Measurements from ENCODE around the gene SDC4. TPM values are rescaled to one million over a fixed set of nuclear protein-coding genes. Genes with fewer than 3 reads are reported as not detected.

SDC4 gene
- total and polyA plus RNA-seq, 5 donors, result 57.5 to 125 (median 62.3) TPM

GRCh38 chr20:45341939-45342854 lies 6.0 kb downstream of the SDC4 start:
- peak; percentile 62 to 84 (median 81) for DNase-seq
- peak; percentile 71 to 78 for ATAC-seq
- H3K4me1 ChIP-seq (ENCODE audit: control insufficient read depth, insufficient read depth, low read length), result peaks cover 40% of the 10 kb centered on the region
- no peaks in the 10 kb centered on the region for H3K9me3 ChIP-seq (ENCODE audit: control insufficient read depth, low read length)
- WGBS, result 18% methylated on average over 16 of the region's 16 CpGs
- intact Hi-C loops (cut with DNase I), result no loop called here
- H3K27ac ChIP-seq (ENCODE audit: low read length), result peak overlapping the region; percentile 98
- peak overlapping the region; percentile 3 for H3K4me3 ChIP-seq (ENCODE audit: low read length)
- H3K27me3 ChIP-seq (ENCODE audit: control insufficient read depth, insufficient read depth), result no peaks in the 10 kb centered on the region

DNA sequence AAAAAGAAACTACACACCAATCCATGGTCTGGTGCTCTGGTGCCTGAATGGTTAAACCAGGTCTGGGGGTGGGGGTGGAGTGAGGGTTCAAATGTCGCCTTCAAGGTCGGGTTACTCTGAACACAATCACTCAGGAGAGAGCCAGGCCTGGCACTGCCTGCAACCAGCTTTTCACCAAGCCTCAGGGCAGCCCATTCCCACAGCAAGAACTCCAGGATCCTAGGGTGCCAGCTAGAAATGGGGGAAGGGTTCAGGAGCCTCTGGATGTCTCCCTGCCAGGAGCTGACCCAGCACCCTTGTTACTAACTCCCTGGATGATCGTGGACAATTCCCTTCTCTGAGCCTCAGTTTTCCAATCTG lies 6.7 kb downstream of the SDC4 start:
- ATAC-seq (no peak), DNase-seq (no peak)
- Histone ChIP-seq H3K27me3 (ENCODE audit: control insufficient read depth, insufficient read depth) (no peaks in the 10 kb centered on the region), H3K27ac (ENCODE audit: low read length) (peak overlapping the region; percentile 98), H3K4me3 (ENCODE audit: low read length) (peak overlapping the region; percentile 3), H3K9me3 (ENCODE audit: control insufficient read depth, low read length) (no peaks in the 10 kb centered on the region), H3K4me1 (ENCODE audit: control insufficient read depth, insufficient read depth, low read length) (peaks cover 44% of the 10 kb centered on the region)
- 47% methylated on average over 3 of the region's 3 CpGs for WGBS
- intact Hi-C loops (cut with DNase I), result no loop called here

DNA sequence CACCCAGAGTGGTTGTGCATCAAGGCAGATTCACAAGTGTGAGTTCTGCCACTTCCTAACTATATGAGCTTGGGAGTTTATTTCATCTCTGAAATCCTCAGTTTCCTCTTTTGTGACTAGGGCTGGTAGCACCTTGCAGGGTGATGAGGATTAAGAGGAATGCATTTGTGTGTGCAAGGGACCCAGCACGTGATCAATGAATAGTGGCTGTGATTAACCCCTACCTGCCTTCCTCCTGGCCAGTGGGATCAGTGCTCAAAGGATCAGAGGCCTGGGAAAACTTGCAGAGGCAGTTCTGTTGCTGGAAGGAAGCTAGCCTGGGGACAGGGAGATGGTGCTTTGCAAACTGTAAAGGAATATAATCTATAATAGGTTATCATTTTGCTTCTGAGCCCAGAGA lies 7.3 kb downstream of the SDC4 start:
- intact Hi-C loops (cut with DNase I), result no loop called here
- peaks cover 41% of the 10 kb centered on the region for H3K4me1 ChIP-seq (ENCODE audit: control insufficient read depth, insufficient read depth, low read length)

DNA sequence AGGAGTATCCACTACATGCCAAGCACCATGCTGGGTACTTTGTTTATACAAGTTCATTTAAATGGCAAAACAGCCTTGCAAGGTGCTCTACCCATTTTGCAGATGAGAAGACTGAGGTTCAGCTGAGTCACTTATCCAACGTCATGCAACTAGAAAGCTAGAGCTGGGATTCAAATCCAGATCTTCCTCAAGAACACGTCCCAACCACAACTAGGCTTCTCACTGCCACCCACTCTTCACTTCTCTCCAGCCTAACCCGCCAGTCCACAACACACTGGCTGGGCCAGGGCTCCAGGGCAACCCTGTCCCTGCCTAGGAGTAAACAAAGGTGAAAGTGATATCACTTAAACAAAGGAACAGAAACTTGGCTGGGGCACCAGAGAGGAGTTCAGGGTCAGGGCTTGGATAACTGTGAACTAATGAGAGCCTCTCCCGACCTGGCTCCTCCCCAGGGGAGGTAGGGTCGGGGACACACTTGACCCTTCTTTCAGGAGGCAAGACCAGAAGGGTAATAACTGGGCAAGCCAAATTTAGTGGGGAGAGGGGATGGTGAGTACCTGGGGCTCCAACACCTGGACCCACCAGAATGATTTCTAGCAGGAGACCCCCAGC lies 7.9 kb downstream of the SDC4 start:
- Histone ChIP-seq H3K27ac (ENCODE audit: low read length) (peak overlapping the region; percentile 98), H3K4me1 (ENCODE audit: control insufficient read depth, insufficient read depth, low read length) (peaks cover 41% of the 10 kb centered on the region), H3K27me3 (ENCODE audit: control insufficient read depth, insufficient read depth) (no peaks in the 10 kb centered on the region), H3K9me3 (ENCODE audit: control insufficient read depth, low read length) (no peaks in the 10 kb centered on the region), H3K4me3 (ENCODE audit: low read length) (no peak overlapping the region)
- WGBS, result 60% methylated on average over 5 of the region's 5 CpGs
- intact Hi-C loops (cut with DNase I), result no loop called here
- ATAC-seq (no peak), DNase-seq (no peak)

More for the DNA sequence above, 7.3 kb downstream of the SDC4 start:
- Histone ChIP-seq H3K27ac (ENCODE audit: low read length) (peak overlapping the region; percentile 98), H3K4me3 (ENCODE audit: low read length) (no peak overlapping the region), H3K27me3 (ENCODE audit: control insufficient read depth, insufficient read depth) (no peaks in the 10 kb centered on the region), H3K9me3 (ENCODE audit: control insufficient read depth, low read length) (no peaks in the 10 kb centered on the region)
- DNase-seq (no peak), ATAC-seq (no peak)
- 65% methylated on average over 1 of the region's 1 CpG for WGBS

- Histone ChIP-seq H3K9me3 (ENCODE audit: control insufficient read depth, low read length) (no peaks in the 10 kb centered on the region), H3K27me3 (ENCODE audit: control insufficient read depth, insufficient read depth) (no peaks in the 10 kb centered on the region), H3K4me3 (ENCODE audit: low read length) (no peak overlapping the region), H3K27ac (ENCODE audit: low read length) (peak overlapping the region; percentile 49), H3K4me1 (ENCODE audit: control insufficient read depth, insufficient read depth, low read length) (peaks cover 41% of the 10 kb centered on the region)
- intact Hi-C loops (cut with DNase I), result no loop called here
- DNase-seq, result no peak
- WGBS, result 96% methylated on average over 2 of the region's 2 CpGs
- no peak for ATAC-seq
Observed at GRCh38 chr20:45339799-45340198, 8.4 kb downstream of the SDC4 start.

GRCh38 chr20:45339084-45339483 lies 9.1 kb downstream of the SDC4 start:
- 77% methylated on average over 6 of the region's 6 CpGs for WGBS
- intact Hi-C loops (cut with DNase I), result no loop called here

GRCh38 chr20:45338121-45339030 lies 9.8 kb downstream of the SDC4 start:
- H3K9me3 ChIP-seq (ENCODE audit: control insufficient read depth, low read length), result no peaks in the 10 kb centered on the region
- ATAC-seq (no peak), DNase-seq (no peak)
- no peak overlapping the region for H3K4me3 ChIP-seq (ENCODE audit: low read length)
- intact Hi-C loops (cut with DNase I), result no loop called here
- H3K27ac ChIP-seq (ENCODE audit: low read length), result peak overlapping the region; percentile 88
- H3K27me3 ChIP-seq (ENCODE audit: control insufficient read depth, insufficient read depth), result no peaks in the 10 kb centered on the region
- whole genome bisulfite sequencing, result 83% methylated on average over 11 of the region's 11 CpGs
- H3K4me1 ChIP-seq (ENCODE audit: control insufficient read depth, insufficient read depth, low read length), result peaks cover 32% of the 10 kb centered on the region

More at GRCh38 chr20:45339084-45339483, 9.1 kb downstream of the SDC4 start:
- Histone ChIP-seq H3K4me1 (ENCODE audit: control insufficient read depth, insufficient read depth, low read length) (peaks cover 38% of the 10 kb centered on the region), H3K4me3 (ENCODE audit: low read length) (no peak overlapping the region), H3K27ac (ENCODE audit: low read length) (peak overlapping the region; percentile 39), H3K9me3 (ENCODE audit: control insufficient read depth, low read length) (no peaks in the 10 kb centered on the region), H3K27me3 (ENCODE audit: control insufficient read depth, insufficient read depth) (no peaks in the 10 kb centered on the region)
- DNase-seq (no peak), ATAC-seq (no peak)

DNA sequence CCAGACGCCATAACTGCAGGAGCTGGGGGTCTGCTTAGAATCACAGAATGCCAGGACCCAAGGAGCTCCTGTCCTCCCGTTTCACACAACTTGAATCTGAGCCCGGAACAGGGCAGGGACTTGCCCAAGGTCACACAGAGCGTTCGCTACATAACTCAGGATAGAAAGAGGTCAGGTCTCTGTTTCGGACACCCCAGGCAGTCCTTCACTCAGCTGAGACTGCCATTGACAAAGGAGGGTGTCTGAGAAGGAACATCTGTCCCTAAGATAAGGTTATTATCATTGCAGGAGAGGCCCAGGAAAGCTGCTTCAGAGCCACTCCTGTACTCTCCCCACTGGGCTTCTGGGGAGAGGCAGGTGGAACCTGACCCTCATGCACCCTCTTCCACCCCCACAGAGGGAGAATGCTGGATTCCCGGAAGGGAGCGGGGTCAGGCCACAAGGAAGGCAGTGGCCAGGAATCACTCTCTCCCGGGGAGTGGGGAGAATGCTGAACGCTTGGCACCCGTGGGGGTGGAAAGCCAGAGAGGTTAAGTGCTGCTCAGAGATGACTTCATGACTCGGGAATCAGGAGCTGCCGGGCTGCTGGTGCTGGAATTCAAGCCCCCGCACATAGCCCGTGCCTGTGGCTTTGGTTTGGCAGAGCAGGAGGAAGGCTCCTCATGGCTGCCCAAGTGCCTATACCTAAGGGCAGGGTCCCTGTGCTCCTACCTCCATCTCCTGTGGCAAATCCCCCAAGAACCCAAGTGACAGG lies 10.7 kb downstream of the SDC4 start:
- 44% methylated on average over 15 of the region's 15 CpGs for WGBS
- peak overlapping the region; percentile 88 for H3K27ac ChIP-seq (ENCODE audit: low read length)
- no peak overlapping the region for H3K4me3 ChIP-seq (ENCODE audit: low read length)

GRCh38 chr20:45336530-45337366 lies 11.5 kb downstream of the SDC4 start:
- intact Hi-C loops (cut with DNase I), result no loop called here
- H3K4me3 ChIP-seq (ENCODE audit: low read length), result no peak overlapping the region
- no peaks in the 10 kb centered on the region for H3K27me3 ChIP-seq (ENCODE audit: control insufficient read depth, insufficient read depth)
- 61% methylated on average over 11 of the region's 11 CpGs for WGBS
- H3K9me3 ChIP-seq (ENCODE audit: control insufficient read depth, low read length), result no peaks in the 10 kb centered on the region
- peaks cover 25% of the 10 kb centered on the region for H3K4me1 ChIP-seq (ENCODE audit: control insufficient read depth, insufficient read depth, low read length)
- no peak for DNase-seq
- peak overlapping the region; percentile 88 for H3K27ac ChIP-seq (ENCODE audit: low read length)
- ATAC-seq, result peak; percentile 61 to 64

More for the DNA sequence above, 10.7 kb downstream of the SDC4 start:
- Histone ChIP-seq H3K4me1 (ENCODE audit: control insufficient read depth, insufficient read depth, low read length) (peaks cover 27% of the 10 kb centered on the region), H3K27me3 (ENCODE audit: control insufficient read depth, insufficient read depth) (no peaks in the 10 kb centered on the region), H3K9me3 (ENCODE audit: control insufficient read depth, low read length) (no peaks in the 10 kb centered on the region)
- intact Hi-C loops (cut with DNase I), result no loop called here
- peak; percentile 44 to 58 for ATAC-seq
- peak; percentile 55 to 79 (median 74) for DNase-seq
